Fibroblast of lung (primary cell): ENCODE results near the gene NCAPH2. TPM values are rescaled to one million over a fixed set of nuclear protein-coding genes. Genes with fewer than 3 reads are reported as not detected.

Source experiments
- DNase-seq, 2 donors: peaks; one replicate each; pipeline versions ENCODE4 v3.0.0 to v3.0.0-alpha.2; 2010; ENCODE audit warnings: low read depth in 2 of 2
- H2AFZ ChIP-seq: 2 replicates; pipeline ENCODE4 v1.5.1; 2012; ENCODE audit warnings: low read length, control low read depth, inconsistent platforms
- H3K27ac ChIP-seq: 2 replicates; pipeline ENCODE4 v1.5.1; 2011; ENCODE audit warnings: low read length, control low read depth; ENCODE audit not compliant: insufficient read depth
- H3K27me3 ChIP-seq: 2 replicates; pipeline ENCODE4 v1.5.1; 2011; ENCODE audit warnings: mild to moderate bottlenecking, low read length; ENCODE audit not compliant: control insufficient read depth, insufficient read depth
- H3K36me3 ChIP-seq: 2 replicates; pipeline ENCODE4 v1.5.1; 2011; ENCODE audit warnings: low read length; ENCODE audit not compliant: control insufficient read depth, insufficient read depth
- H3K4me1 ChIP-seq: 2 replicates; pipeline ENCODE4 v1.5.1; 2011; ENCODE audit warnings: low read length; ENCODE audit not compliant: control insufficient read depth, insufficient read depth; ENCODE audit errors: extremely low read depth
- H3K4me2 ChIP-seq: 2 replicates; pipeline ENCODE4 v1.5.1; 2011; ENCODE audit warnings: low read length, control low read depth; ENCODE audit not compliant: insufficient read depth; ENCODE audit errors: extremely low read depth
- H3K4me3 ChIP-seq, 4 experiments: fragments of 200-600 bp in 1 of 4; sonication (generic) in 1 of 4; replicated peaks in 1 of 4; 2 replicates each; pipeline ENCODE4 v1.5.1; 2011 to 2016; ENCODE audit warnings: low read length in 4 of 4, low read depth in 3 of 4, mild to moderate bottlenecking in 3 of 4, control low read depth in 2 of 4, inconsistent platforms in 1 of 4, mixed read lengths in 1 of 4; ENCODE audit not compliant: insufficient read depth in 1 of 4; ENCODE audit errors: control extremely low read depth in 1 of 4
- H3K79me2 ChIP-seq: 2 replicates; pipeline ENCODE4 v1.5.1; 2012; ENCODE audit warnings: mild to moderate bottlenecking, low read length, inconsistent platforms; ENCODE audit not compliant: control insufficient read depth, insufficient read depth
- H3K9ac ChIP-seq: 2 replicates; pipeline ENCODE4 v1.5.1; 2011; ENCODE audit warnings: mild to moderate bottlenecking, low read length, control low read depth; ENCODE audit not compliant: insufficient read depth
- H3K9me3 ChIP-seq: 2 replicates; pipeline ENCODE4 v1.5.1; 2012; ENCODE audit warnings: low read depth, low read length; ENCODE audit not compliant: control insufficient read depth, insufficient read depth
- H4K20me1 ChIP-seq: 2 replicates; pipeline ENCODE4 v1.5.1; 2011; ENCODE audit warnings: low read length; ENCODE audit not compliant: control insufficient read depth, insufficient read depth; ENCODE audit errors: extremely low read depth
- EZH2 ChIP-seq: IDR thresholded peaks from 2 replicates; pipeline ENCODE4 v1.5.1; 2012; ENCODE audit warnings: low read length, control low read depth, mild to moderate bottlenecking; ENCODE audit errors: missing control alignments
- polyA plus RNA-seq, 2 donors: library from polyadenylated mRNA; depleted of rRNA in 1 of 2; stranded (reverse) in 1 of 2; unstranded in 1 of 2; fragments of >200 nt; gene quantifications; 2 replicates each; pipeline ENCODE4 v1.2.1, GENCODE V29; 2011 to 2012; ENCODE audit warnings: missing spikeins in 1 of 2
- total RNA-seq: library from RNA; depleted of rRNA; stranded (reverse); fragments of >200 nt; gene quantifications from 2 replicates; pipeline ENCODE4 v1.2.1, GENCODE V29; 2014
- TF ChIP-seq, protein P1 (sequence below), 2 donors: IDR thresholded peaks in 1 of 2; conservative IDR thresholded peaks in 1 of 2; 1 replicate in 1 of 2; 2 replicates in 1 of 2; pipeline ENCODE4 v1.5.1; 2011 to 2012; ENCODE audit warnings: low read length in 2 of 2, control low read depth in 1 of 2, inconsistent platforms in 1 of 2, low read depth in 1 of 2, mild to moderate bottlenecking in 1 of 2

NCAPH2 gene
- total and polyA plus RNA-seq, 2 donors (not counting 1 experiment from before 2014, with no cell fraction given), result 12.0 to 18.3 TPM

DNA sequence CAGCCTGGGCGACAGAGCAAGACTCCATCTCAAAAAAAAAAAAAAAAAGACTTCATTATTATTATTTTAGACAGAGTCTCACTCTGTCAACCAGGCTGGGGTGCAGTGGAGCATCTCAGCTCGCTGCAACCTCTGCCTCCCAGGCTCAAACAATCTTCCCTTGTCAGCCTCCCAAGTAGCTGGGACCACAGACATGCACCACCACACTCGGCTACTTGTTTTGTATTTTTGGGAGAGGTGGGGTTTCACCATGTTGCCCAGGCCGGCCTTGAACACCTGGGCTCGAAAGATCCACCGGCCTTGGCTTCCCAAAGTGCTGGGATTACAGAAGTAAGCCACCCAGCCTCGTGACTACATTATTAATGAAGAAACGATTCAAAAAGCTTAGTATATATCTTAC, 27.1 kb downstream of the NCAPH2 start:
- H3K9me3 ChIP-seq, result no peaks in the 10 kb centered on the region
- H3K4me3 ChIP-seq, result no peak overlapping the region
- H3K27me3 ChIP-seq, result peaks cover 10% of the 10 kb centered on the region
- no peaks in the 10 kb centered on the region for H3K79me2 ChIP-seq
- DNase-seq, result no peak
- TF ChIP-seq EZH2, result no peak
- TF ChIP-seq, protein P1, sequence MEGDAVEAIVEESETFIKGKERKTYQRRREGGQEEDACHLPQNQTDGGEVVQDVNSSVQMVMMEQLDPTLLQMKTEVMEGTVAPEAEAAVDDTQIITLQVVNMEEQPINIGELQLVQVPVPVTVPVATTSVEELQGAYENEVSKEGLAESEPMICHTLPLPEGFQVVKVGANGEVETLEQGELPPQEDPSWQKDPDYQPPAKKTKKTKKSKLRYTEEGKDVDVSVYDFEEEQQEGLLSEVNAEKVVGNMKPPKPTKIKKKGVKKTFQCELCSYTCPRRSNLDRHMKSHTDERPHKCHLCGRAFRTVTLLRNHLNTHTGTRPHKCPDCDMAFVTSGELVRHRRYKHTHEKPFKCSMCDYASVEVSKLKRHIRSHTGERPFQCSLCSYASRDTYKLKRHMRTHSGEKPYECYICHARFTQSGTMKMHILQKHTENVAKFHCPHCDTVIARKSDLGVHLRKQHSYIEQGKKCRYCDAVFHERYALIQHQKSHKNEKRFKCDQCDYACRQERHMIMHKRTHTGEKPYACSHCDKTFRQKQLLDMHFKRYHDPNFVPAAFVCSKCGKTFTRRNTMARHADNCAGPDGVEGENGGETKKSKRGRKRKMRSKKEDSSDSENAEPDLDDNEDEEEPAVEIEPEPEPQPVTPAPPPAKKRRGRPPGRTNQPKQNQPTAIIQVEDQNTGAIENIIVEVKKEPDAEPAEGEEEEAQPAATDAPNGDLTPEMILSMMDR (conservative IDR thresholded peaks at IDR 0.05 in 1 of 2, IDR thresholded peaks at IDR 0.05 in 1 of 2; ENCODE audit: low read depth in 1 of 2, low read length in 2 of 2), result no peak
- no peaks in the 10 kb centered on the region for H3K36me3 ChIP-seq
- no peak overlapping the region for H3K4me2 ChIP-seq
- peaks cover 14% of the 10 kb centered on the region for H3K4me1 ChIP-seq
- no peak overlapping the region for H2AFZ ChIP-seq
- H3K9ac ChIP-seq, result no peak overlapping the region
- H4K20me1 ChIP-seq, result no peaks in the 10 kb centered on the region
- H3K27ac ChIP-seq, result no peak overlapping the region

DNA sequence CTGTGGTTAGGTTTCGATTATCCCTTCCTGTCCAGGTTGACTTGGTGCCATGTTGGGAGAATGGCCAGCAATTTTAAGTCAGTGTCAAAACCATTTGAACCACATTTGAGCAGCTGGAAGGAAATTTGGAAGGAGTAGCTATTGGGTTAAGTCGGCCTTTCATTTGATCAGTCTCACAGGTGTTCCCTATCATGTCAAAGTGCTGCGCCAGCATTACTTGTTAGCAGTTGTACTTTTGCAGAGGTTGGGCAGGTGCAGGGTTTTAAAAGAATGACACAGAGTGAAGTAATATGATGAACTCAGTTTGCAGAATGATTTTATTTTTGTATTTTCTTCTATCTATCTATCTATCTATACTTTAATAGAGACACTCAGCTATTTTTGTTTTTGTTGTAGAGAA, 28.2 kb downstream of the NCAPH2 start:
- DNase-seq, result no peak
- Histone ChIP-seq H3K4me2 (no peak overlapping the region), H3K4me1 (peaks cover 6% of the 10 kb centered on the region), H4K20me1 (no peaks in the 10 kb centered on the region), H2AFZ (no peak overlapping the region), H3K9me3 (no peaks in the 10 kb centered on the region), H3K27ac (no peak overlapping the region), H3K27me3 (peaks cover 2% of the 10 kb centered on the region), H3K4me3 (no peak overlapping the region), H3K79me2 (no peaks in the 10 kb centered on the region), H3K9ac (no peak overlapping the region), H3K36me3 (no peaks in the 10 kb centered on the region)
- TF ChIP-seq EZH2, result no peak
- TF ChIP-seq, protein P1 (conservative IDR thresholded peaks at IDR 0.05 in 1 of 2, IDR thresholded peaks at IDR 0.05 in 1 of 2; ENCODE audit: low read depth in 1 of 2, low read length in 2 of 2), result no peak

DNA sequence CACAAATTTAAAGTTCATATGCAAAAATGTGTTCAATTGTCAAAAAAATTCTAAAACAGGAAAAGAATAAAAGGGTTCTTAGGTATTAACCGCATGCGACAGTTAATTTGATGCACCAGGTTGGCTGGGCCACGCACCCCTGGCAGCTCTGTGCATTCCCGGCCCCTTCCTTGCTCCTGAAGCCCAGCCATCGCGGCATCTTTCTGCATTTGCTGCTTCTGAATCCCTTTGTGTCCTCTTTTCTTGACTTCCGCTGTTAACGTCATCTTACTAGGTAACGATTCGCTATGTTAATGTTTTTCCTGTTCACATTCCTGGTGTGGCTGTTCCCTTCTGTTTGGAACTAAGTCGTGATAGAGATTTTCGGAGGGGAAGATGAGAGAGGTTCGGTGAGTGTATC, 29.7 kb downstream of the NCAPH2 start:
- Histone ChIP-seq H3K9ac (no peak overlapping the region), H3K79me2 (no peaks in the 10 kb centered on the region), H3K27ac (no peak overlapping the region), H3K27me3 (no peaks in the 10 kb centered on the region), H3K4me3 (no peak overlapping the region), H3K4me2 (no peak overlapping the region), H3K9me3 (no peaks in the 10 kb centered on the region), H3K4me1 (peaks cover 6% of the 10 kb centered on the region), H4K20me1 (no peaks in the 10 kb centered on the region), H3K36me3 (no peaks in the 10 kb centered on the region), H2AFZ (no peak overlapping the region)
- no peak for DNase-seq
- TF ChIP-seq, protein P1 (conservative IDR thresholded peaks at IDR 0.05 in 1 of 2, IDR thresholded peaks at IDR 0.05 in 1 of 2; ENCODE audit: low read depth in 1 of 2, low read length in 2 of 2), result no peak
